ENCODE results near the gene FOXP1.

DNA sequence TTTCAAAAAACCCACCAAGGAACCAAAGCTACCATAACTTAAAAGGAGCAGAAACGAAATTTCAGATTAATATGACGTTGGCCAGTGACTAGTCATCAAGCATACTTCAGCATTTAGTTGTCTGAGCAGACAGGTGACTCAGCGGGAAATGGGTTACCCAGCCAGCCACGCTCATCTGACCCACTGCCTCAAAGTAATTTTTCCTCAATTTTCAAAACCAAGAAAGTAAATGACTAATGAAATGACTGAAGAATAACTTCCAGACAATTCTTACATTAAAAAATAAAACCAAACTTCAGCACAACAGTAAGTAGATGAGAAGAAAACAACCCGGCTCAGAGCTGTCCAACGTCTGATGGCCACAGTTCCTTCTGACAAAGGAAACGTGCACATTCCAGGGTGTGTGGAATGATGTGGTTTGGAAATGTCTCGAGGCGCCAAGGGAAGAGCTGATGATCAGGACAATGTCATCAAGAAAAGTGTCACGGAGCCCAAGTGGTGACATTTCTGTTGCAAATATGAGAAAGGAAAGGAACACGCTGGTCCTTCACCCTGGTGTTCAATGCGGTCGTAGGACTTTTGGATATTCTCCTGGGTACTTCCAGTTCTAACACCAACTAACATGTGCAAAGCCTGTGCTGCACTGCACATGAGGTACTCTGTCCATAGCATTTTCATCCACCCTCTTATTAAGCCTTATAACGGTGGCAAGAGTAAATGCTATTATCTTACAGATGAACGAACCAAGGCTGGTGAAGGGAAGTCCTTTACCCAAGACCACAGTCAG is 79.1 kb downstream of the FOXP1 start:
- TF ChIP-seq, protein P1, sequence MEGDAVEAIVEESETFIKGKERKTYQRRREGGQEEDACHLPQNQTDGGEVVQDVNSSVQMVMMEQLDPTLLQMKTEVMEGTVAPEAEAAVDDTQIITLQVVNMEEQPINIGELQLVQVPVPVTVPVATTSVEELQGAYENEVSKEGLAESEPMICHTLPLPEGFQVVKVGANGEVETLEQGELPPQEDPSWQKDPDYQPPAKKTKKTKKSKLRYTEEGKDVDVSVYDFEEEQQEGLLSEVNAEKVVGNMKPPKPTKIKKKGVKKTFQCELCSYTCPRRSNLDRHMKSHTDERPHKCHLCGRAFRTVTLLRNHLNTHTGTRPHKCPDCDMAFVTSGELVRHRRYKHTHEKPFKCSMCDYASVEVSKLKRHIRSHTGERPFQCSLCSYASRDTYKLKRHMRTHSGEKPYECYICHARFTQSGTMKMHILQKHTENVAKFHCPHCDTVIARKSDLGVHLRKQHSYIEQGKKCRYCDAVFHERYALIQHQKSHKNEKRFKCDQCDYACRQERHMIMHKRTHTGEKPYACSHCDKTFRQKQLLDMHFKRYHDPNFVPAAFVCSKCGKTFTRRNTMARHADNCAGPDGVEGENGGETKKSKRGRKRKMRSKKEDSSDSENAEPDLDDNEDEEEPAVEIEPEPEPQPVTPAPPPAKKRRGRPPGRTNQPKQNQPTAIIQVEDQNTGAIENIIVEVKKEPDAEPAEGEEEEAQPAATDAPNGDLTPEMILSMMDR (IDR thresholded peaks at IDR 0.05) = no peak
- TF ChIP-seq POLR2AphosphoS5 (IDR thresholded peaks at IDR 0.05) (no peak), POLR2A (IDR thresholded peaks at IDR 0.05) (no peak)
